ENCODE data around the gene CMBL. TPM values are rescaled to one million over a fixed set of nuclear protein-coding genes. Genes with fewer than 3 reads are reported as not detected.

Gene CMBL
- total RNA-seq, 1 donor from 2014 or later: 24.0 TPM

DNA sequence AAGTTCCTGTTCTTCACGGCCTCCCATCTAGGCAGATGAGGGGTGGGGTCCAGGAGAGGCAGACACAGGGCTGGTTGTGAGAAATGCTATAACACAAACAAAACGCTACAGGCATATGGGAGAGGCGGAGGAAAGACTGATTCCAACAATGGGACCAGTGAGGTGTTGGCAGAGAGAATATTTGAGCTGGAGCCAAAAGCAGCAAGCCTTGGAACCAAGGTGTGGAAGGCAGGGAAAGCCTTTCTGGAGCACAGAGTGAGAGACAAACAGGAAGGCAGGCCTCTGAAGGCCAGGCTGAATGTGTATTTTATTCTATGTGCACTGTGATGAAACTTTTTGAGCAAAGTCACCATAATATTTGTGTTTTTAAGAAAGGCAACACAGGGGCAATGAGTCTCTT is 60.9 kb downstream of the CMBL start:
- Mint-ChIP-seq H3K36me3 (ENCODE audit: low read depth) (peaks cover 9% of the 10 kb centered on the region), H3K4me3 (peak overlapping the region; percentile 54), H3K4me1 (peaks cover 30% of the 10 kb centered on the region), H3K9me3 (no peaks in the 10 kb centered on the region), H3K27ac (ENCODE audit: unreplicated experiment) (no peak overlapping the region), H3K27me3 (ENCODE audit: low read depth) (no peaks in the 10 kb centered on the region)
- TF ChIP-seq, protein P1, sequence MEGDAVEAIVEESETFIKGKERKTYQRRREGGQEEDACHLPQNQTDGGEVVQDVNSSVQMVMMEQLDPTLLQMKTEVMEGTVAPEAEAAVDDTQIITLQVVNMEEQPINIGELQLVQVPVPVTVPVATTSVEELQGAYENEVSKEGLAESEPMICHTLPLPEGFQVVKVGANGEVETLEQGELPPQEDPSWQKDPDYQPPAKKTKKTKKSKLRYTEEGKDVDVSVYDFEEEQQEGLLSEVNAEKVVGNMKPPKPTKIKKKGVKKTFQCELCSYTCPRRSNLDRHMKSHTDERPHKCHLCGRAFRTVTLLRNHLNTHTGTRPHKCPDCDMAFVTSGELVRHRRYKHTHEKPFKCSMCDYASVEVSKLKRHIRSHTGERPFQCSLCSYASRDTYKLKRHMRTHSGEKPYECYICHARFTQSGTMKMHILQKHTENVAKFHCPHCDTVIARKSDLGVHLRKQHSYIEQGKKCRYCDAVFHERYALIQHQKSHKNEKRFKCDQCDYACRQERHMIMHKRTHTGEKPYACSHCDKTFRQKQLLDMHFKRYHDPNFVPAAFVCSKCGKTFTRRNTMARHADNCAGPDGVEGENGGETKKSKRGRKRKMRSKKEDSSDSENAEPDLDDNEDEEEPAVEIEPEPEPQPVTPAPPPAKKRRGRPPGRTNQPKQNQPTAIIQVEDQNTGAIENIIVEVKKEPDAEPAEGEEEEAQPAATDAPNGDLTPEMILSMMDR (conservative IDR thresholded peaks at IDR 0.05): no peak
- DNase-seq (ENCODE audit: low read depth, low spot score): no peak

DNA sequence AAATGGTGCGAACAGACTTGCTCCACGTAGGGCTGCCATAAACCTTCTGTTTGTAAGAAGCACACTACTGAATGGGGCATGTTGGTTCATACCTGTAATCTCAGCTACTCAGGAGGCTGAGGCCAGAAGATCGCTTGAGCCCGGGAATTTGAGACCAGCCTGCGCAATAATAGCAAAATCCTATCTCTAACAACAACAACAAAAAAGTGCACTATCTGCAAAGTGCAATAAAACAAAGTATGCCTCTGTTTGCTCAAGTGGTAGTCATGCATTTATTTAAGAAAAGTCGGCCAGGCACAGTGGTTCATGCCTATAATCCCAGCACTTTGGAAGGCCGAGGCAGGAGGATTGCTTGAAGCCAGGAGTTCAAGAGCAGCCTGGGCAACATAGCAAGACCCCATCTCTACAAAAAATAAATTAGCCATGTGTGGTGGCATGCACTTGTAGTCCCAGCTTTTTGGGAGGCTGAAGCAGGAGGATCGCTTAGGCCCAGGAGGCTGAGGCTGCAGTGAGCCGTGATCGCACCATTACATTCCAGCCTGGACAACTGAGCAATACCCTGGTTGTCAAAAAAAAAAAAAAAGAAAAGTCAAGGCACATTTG is 63.3 kb downstream of the CMBL start:
- no peak for DNase-seq (ENCODE audit: low read depth, low spot score)
- H3K9me3 Mint-ChIP-seq: no peaks in the 10 kb centered on the region
- peaks cover 18% of the 10 kb centered on the region for H3K4me1 Mint-ChIP-seq
- H3K36me3 Mint-ChIP-seq (ENCODE audit: low read depth): peaks cover 7% of the 10 kb centered on the region
- no peak overlapping the region for H3K27ac Mint-ChIP-seq (ENCODE audit: unreplicated experiment)
- no peaks in the 10 kb centered on the region for H3K27me3 Mint-ChIP-seq (ENCODE audit: low read depth)
- no peak overlapping the region for H3K4me3 Mint-ChIP-seq
- TF ChIP-seq, protein P1 (conservative IDR thresholded peaks at IDR 0.05): no peak

DNA sequence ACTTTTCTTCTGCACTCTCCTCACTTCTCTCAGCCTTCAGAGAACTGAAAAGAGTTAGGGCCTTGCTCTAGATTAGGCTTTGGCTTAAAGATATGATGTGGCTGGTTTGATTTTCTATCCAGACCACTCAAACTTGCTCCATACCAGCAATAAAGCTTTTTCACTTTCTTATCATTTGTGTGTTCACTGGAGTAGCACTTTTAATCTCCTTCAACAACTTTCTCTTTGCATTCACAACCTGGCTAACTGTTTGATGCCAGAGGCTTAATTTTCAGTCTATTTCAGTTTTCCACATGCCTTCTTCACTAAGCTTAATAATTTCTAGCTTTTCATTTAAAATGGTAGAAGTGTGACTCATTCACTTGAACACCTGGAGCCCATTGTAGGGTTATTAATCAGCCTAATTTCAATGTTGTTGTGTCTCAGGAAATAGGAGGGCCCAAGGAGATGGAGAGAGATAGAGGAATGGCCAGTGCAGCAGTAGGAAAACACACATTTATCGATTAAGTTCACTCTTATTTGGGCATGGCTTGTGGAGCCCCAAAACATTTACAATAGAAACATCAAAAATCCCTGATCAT is 64.0 kb downstream of the CMBL start:
- Mint-ChIP-seq H3K4me1 (peaks cover 15% of the 10 kb centered on the region), H3K27me3 (ENCODE audit: low read depth) (no peaks in the 10 kb centered on the region), H3K9me3 (no peaks in the 10 kb centered on the region), H3K36me3 (ENCODE audit: low read depth) (peaks cover 7% of the 10 kb centered on the region), H3K27ac (ENCODE audit: unreplicated experiment) (no peak overlapping the region), H3K4me3 (no peak overlapping the region)
- DNase-seq (ENCODE audit: low read depth, low spot score): no peak
- TF ChIP-seq, protein P1 (conservative IDR thresholded peaks at IDR 0.05): no peak

DNA sequence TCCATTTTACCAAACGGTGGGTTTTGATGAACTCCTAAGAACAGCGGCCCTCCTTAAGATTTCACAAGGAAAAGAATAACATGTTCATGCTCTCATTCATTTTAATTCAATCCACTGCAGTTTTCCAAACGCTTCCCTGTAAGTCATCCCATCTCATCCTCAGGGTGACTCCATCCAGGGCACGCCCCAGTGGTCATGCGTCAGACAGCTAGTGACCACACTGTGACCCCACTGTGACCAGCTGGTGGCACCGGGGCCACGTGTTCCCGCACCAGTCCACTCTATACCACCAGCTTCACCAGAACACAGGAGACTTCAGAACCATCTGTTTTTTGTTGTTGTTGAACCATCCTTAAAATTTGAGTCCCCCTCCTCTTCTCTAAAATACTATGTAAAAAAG is 72.4 kb downstream of the CMBL start:
- Mint-ChIP-seq H3K36me3 (ENCODE audit: low read depth) (peaks cover 4% of the 10 kb centered on the region), H3K9me3 (no peaks in the 10 kb centered on the region), H3K4me3 (no peak overlapping the region), H3K27me3 (ENCODE audit: low read depth) (no peaks in the 10 kb centered on the region), H3K27ac (ENCODE audit: unreplicated experiment) (no peak overlapping the region), H3K4me1 (no peaks in the 10 kb centered on the region)
- DNase-seq (ENCODE audit: low read depth, low spot score): no peak
- TF ChIP-seq, protein P1 (conservative IDR thresholded peaks at IDR 0.05): no peak

DNA sequence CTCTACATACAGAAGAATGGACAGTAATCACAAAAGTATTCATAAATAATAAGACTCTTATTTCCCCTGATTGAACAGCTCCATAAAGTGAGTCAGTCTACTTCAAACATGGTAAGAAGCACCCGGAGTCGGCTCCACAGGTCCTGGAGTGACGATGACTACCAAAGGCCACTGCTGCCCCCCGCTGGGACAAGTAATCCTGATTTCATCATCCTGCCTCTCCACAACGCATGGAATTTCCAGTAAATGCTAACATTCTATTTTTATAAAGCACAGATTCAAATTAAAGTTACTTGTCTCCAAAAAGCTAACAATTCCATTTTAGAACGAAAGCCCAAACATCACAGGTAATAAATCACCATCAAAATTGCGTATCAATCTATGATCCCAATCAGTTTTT is 74.2 kb downstream of the CMBL start:
- Mint-ChIP-seq H3K4me1 (no peaks in the 10 kb centered on the region), H3K36me3 (ENCODE audit: low read depth) (peaks cover 6% of the 10 kb centered on the region), H3K27me3 (ENCODE audit: low read depth) (no peaks in the 10 kb centered on the region), H3K4me3 (no peak overlapping the region), H3K27ac (ENCODE audit: unreplicated experiment) (peak overlapping the region; percentile 27), H3K9me3 (no peaks in the 10 kb centered on the region)
- peak; percentile 48 for DNase-seq (ENCODE audit: low read depth, low spot score)
- TF ChIP-seq, protein P1 (conservative IDR thresholded peaks at IDR 0.05): peak; percentile 54
